Esophagus mucosa (tissue), 1 donor: ENCODE results near the gene PTPRG. TPM values are rescaled to one million over a fixed set of nuclear protein-coding genes. Genes with fewer than 3 reads are reported as not detected.
A peak's percentile ranks its signal among the peaks of the same experiment; 100 is the strongest.

Experiments
- ATAC-seq: fragments of 200-7000 bp; cut with Tn5 transposase; one replicate; pipeline ENCODE4 v1.9.1; 2020
- total RNA-seq: library from RNA; stranded (reverse); gene quantifications from one replicate; pipeline ENCODE4 v1.2.4, GENCODE V29; 2023
- donor health status: DM: yes; HTN: yes; CAD: no.

Gene PTPRG
- total RNA-seq, 1 donor from 2014 or later = 9.2 TPM

DNA sequence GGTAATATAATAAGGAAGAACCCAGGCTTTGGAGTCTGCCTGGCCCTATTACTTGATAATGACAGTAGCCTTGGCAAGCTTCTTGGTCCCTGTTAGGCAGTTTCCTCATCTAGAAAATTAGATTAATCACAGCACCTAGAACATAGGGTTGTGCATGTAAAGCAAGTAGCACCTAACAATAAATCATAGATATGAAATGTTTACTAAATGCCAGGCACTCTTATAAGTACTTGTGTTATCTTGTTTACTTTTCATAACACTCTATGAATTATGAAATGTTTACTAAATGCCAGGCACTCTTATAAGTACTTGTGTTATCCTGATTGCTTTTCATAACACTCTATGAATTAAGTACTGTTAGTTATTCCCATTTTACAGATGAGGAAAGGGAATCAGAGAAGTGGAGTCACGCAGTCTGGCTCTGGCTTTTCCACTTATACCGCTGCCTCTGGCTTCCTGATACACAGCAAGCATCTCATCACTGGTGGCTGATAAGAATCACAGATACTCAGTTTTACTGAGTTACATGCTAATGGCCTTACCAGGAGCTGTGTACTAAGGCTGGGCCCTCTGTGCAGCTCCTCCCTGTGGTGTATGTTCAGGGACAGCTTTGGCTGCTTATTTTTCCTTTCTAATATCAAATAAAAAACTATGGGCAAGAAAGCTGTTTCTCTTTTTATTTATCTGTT lies 688.6 kb downstream of the PTPRG start:
- no peak for ATAC-seq

DNA sequence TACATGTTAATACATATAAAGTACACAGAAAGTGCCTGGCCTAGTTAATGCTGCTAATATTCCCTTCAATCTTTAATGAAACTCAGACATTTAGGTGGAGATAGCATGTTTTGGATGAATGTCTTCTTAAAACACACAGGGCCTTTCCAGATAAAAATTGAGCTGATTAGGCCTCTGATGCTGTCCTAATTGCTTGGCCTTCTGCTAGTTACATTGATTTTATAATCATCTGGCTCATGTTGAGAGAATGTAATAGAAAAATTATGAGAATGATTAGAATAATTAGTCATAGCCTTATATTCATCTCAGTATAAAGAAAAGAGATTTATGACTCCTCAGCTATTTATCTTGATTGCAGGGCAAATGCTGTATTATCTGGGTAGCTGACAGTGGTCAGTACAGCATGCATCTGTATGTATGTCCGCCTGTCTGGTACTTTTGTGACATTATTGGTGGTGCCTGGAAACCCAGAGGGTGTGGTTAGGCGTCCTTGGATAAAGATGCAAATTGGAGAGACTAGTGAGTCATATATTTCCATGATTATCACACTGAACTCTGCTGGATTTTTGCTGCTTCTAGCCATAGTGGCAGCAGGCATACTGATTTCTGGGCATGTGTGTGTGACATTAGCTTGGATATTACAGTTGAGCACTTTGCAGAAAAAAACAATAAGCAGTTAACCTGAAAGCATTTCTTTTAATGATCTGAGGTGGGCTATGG lies 691.2 kb downstream of the PTPRG start:
- no peak for ATAC-seq

- no peak for ATAC-seq
These were observed 692.6 kb downstream of the PTPRG start for GRCh38 chr3:62253971-62254370.

GRCh38 chr3:62255758-62256157 lies 694.4 kb downstream of the PTPRG start:
- no peak for ATAC-seq

DNA sequence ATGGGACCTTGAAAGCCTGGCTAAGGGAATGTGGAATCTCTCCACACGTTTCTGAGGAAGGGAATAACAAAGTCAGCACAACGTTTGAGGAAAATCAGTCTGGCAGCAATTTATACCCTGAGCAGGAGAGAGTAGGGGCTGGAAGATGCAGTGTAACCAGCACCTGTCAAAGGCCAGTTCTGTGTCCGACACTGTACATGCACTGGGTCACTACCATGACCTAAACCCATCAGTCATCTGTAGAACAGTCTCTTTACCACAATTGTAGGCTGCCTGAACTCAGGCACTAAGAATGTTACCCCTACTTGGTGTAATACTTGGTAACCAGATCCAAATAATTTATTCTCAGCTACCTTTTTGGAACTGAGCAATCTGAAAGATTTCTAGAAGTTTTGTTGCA lies 698.6 kb downstream of the PTPRG start:
- no peak for ATAC-seq

DNA sequence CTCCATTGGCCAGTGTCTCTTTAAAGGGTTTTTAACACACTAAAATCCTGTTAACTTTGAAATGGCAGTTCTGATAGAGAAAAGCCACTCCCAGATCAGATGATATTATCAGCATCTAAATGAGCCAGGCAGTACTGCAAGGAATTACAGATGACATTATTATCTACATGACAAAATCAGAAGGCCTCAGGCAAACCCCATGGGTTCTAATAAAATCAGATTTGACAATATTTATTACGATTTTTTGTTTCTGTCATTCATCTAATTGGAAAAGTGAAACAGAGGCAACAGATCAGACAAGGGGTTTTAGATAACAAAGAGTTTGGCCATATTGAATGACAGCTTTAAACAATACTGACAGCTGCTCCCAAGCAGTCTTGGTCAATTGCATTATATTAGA lies 699.3 kb downstream of the PTPRG start:
- ATAC-seq = no peak

DNA sequence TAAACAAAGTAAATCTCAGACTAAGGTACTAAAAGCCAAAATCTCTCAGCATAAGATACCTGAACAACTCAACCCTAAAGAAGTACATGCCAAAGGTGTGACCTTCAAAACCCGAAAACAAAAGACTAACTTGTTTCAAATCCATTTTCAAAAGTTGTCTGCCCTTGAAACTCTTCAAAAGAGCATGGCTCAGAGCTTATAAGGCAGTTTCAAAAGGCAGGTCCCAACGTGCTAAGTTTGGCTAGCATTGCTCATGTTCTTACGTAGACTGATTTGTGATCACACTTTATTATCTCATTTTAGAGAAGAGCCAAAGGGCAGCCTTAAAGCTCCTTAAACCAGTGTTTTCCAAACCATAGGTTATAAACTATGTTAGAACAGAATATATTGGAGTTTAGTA lies 699.8 kb downstream of the PTPRG start:
- ATAC-seq = peak; percentile 88

DNA sequence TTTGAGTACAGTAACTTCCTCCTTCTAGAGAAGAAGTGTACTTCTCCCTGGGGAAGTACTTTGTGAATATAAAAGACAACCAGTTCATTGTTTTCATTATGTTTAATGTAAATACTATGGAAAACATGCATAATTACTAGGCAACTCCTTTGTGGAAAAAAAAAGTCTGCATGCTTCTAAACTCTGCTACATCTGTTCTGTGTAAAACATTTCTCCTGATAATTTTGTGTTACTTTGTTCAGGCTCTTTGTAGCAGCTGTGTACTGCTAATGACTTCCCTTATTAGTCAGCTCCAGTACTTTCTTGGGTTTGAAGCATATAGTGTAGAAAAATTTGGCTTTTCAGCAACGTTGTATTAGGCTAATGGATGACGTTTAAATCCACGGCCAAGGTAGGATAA lies 700.4 kb downstream of the PTPRG start:
- no peak for ATAC-seq

DNA sequence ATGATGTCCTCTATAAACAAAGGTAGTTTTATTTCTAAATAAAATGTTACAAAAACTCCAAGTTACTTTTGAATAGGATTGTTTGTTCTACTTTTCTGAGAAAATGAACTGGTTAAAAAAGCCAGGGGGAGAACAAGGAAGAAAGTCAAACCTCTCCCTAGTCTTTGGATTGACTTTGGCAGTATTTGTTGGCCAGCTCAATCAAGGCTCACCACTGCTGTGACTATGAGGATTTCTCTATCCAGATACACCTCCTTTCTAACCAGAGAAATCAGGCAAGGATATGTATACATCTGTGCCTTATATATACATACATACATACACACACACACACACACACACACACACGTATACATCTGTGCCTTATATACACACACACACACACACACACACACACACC lies 704.2 kb downstream of the PTPRG start:
- ATAC-seq = no peak

DNA sequence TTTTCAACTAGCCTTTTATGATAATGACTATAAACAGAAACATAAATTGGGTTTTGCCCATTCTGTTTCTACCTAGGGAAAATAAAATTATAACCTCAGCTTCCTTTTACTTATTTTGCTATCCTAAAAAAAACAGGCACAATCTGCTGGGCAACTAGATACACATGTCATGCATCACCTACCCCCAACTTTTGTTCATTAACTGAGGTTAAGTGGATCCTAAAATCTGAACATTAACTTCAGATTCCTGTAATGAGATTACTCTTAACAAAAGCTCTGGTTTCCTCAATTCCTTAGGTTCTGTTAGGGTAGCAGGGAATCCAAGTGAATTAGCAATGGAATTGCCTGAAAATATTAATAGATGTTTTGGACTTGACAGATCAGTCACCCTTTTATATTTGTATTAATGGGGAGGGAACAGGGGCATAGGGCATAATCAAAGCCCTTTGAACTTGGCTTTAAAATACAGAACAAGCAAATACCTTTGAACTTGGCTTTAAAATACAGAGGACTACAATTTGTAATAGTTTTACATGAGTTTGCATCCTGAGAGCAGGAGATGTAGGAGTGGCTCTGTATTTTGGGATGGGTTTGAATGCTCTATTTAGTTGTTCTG lies 705.4 kb downstream of the PTPRG start:
- no peak for ATAC-seq

DNA sequence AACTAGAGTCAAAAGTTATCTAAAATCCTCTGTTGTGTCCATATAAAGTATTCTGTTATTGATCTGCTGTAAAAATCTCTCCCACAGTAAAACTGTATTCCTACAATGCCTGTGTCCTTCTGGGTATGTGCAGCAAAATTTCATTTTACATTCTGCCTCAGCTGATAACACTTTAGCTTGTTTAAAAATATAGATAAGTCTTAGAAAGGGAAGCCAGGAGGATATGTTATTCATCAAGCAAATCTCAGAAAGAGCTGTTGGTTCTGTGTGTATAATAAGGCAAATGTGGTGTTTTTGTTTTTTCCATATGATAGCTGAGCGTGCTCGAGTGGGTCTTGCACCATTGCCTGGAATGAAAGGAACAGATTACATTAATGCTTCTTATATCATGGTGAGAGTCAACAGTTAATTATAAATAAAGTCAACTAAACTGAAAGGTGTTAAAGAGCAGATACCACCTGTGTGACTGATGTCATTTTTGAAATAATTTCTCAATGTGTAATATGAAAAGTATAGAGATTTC lies 715.3 kb downstream of the PTPRG start:
- ATAC-seq = no peak

DNA sequence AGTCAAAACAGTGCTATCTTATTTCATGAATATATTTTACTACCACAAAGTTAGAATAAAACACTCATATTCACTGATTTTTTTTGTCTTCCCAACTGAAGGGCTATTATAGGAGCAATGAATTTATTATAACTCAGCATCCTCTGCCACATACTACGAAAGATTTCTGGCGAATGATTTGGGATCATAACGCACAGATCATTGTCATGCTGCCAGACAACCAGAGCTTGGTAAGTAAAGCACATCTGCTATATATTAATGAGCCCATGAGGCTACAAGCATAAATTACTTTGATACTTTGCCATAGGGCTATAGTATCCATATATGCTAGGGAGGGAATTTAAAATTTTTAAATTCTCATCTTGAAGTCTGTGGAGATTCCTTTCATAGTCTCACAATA lies 716.1 kb downstream of the PTPRG start:
- no peak for ATAC-seq

- no peak for ATAC-seq
These were observed 716.6 kb downstream of the PTPRG start for GRCh38 chr3:62277986-62278385.

GRCh38 chr3:62281726-62282125 lies 720.4 kb downstream of the PTPRG start:
- no peak for ATAC-seq

- ATAC-seq = no peak
These were observed 723.1 kb downstream of the PTPRG start for GRCh38 chr3:62284442-62284841.

GRCh38 chr3:62287392-62287927 lies 726.1 kb downstream of the PTPRG start:
- ATAC-seq = no peak

GRCh38 chr3:62289922-62290321 lies 728.6 kb downstream of the PTPRG start:
- ATAC-seq = no peak

GRCh38 chr3:62293051-62293780 lies 731.8 kb downstream of the PTPRG start:
- no peak for ATAC-seq

DNA sequence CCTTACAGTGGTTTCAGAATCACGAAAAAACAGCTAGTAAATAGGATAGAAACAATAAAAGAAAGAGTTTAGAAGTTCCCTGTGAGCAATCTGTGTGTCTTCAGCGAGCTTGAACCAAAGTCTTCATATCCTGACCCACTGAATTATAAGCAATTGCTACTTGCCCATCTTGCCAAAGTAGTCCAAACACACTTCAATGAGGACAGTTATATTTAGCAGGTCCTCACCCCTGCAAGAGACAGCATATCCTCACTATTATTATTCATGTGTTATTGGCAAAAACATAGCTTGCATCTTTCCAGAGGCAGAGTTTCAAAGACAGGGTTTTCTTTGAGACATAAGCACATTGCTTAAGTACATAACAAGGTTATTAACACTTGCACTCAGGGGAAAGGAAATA lies 734.2 kb downstream of the PTPRG start:
- ATAC-seq = no peak

GRCh38 chr3:62300617-62301016 lies 739.2 kb downstream of the PTPRG start:
- no peak for ATAC-seq

GRCh38 chr3:62312201-62312600 lies 750.8 kb downstream of the PTPRG start:
- no peak for ATAC-seq

DNA sequence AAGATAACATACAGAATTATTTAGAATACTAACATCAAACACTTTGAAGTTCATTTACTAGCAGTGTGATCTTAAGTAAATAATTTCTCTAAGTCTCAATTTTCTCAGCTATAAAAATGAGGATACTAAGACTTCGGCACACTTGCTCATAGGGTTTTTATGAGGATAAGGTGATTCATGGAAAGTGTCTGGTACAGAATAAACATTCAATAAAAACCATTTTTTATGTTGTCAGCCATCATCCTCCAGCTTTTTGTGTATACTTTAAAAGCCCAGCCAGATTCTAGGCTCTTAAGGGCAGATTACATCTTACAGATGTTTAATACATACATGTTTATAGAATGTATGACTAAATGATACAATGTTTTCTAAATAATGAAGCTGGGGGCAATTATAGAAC lies 755.2 kb downstream of the PTPRG start:
- ATAC-seq = no peak

DNA sequence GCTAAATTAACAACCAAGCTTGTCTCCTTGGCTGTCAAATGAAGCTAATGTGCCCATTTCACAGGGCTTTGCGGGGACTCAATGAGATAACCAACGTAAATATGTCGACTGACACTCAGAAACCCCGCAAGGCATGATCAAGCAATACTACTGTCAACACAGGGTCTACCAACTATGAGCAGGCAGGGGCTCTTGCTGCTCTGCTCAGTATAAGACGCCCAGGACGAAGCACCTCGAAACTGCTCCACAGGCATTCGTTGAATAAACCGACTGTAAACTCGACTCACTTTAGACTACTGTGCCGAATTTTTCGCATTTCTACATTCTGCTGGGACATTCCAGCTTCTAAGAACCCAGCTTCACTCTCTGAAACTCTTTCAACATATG lies 757.0 kb downstream of the PTPRG start:
- no peak for ATAC-seq
